WTC11 (cell line): ENCODE results near the gene HOXB3. TPM values are rescaled to one million over a fixed set of nuclear protein-coding genes. Genes with fewer than 3 reads are reported as not detected.

Experiments used
- ATAC-seq: fragments of 200-7000 bp; cut with Tn5 transposase; 2 replicates; pipeline ENCODE4 v1.10.0; 2021; ENCODE audit warnings: mild to moderate bottlenecking, moderate library complexity
- CTCF ChIA-PET: fragments of 300-600 bp; sonication (Branson Sonifier 250); formaldehyde crosslinking; loops from one replicate; lab custom pipeline; 2021; ENCODE audit warnings: antibody characterized with exemption; lab: Charles Lee
- POLR2A ChIA-PET: fragments of 350-600 bp; sonication (Branson Sonifier 250); formaldehyde crosslinking; loops from one replicate; lab custom pipeline; 2021; ENCODE audit warnings: antibody characterized with exemption; lab: Charles Lee
- DNase-seq: peaks from one replicate; pipeline ENCODE4 v3.0.0; 2021; ENCODE audit warnings: low spot score
- H3K27ac Mint-ChIP-seq: 2 replicates; pipeline ENCODE4 v1.8.0; 2021; ENCODE audit warnings: mixed read lengths
- H3K27me3 Mint-ChIP-seq: 2 replicates; pipeline ENCODE4 v1.8.0; 2021; ENCODE audit warnings: low read depth, mild to moderate bottlenecking, moderate library complexity, mixed read lengths
- H3K36me3 Mint-ChIP-seq: 2 replicates; pipeline ENCODE4 v1.8.0; 2021; ENCODE audit warnings: mixed read lengths
- H3K4me1 Mint-ChIP-seq: 2 replicates; pipeline ENCODE4 v1.8.0; 2022; ENCODE audit warnings: mixed read lengths
- H3K4me3 Mint-ChIP-seq: 2 replicates; pipeline ENCODE4 v1.8.0; 2021; ENCODE audit warnings: mild to moderate bottlenecking, moderate library complexity, mixed read lengths
- H3K9me3 Mint-ChIP-seq: 2 replicates; pipeline ENCODE4 v1.8.0; 2021; ENCODE audit warnings: mixed read lengths
- CREM ChIP-seq: sonication (generic); formaldehyde crosslinking; IDR thresholded peaks from 2 replicates; pipeline ENCODE4 v1.8.1; 2022; ENCODE audit warnings: mild to moderate bottlenecking, missing genetic modification reagents, moderate library complexity
- ELF4 ChIP-seq: sonication (generic); formaldehyde crosslinking; IDR thresholded peaks from 2 replicates; pipeline ENCODE4 v1.8.1; 2022; ENCODE audit warnings: low read depth, mild to moderate bottlenecking, moderate library complexity, missing genetic modification reagents
- FOXJ3 ChIP-seq: sonication (generic); formaldehyde crosslinking; IDR thresholded peaks from 2 replicates; pipeline ENCODE4 v1.9.0; 2021; ENCODE audit warnings: missing genetic modification reagents, mild to moderate bottlenecking, borderline replicate concordance
- NR3C1 ChIP-seq: sonication (generic); formaldehyde crosslinking; conservative IDR thresholded peaks from 2 replicates; pipeline ENCODE4 v1.8.1; 2023; ENCODE audit warnings: low read depth, mild to moderate bottlenecking, missing genetic modification reagents
- RORB ChIP-seq: fragments of 250-450 bp; sonication (Bioruptor Pico); IDR thresholded peaks from 2 replicates; pipeline ENCODE4 v1.9.0; 2021; ENCODE audit warnings: mild to moderate bottlenecking
- SMAD3 ChIP-seq: sonication (generic); formaldehyde crosslinking; IDR thresholded peaks from 2 replicates; pipeline ENCODE4 v1.8.0; 2022; ENCODE audit warnings: missing genetic modification reagents, mild to moderate bottlenecking, borderline replicate concordance
- USF2 ChIP-seq: sonication (generic); formaldehyde crosslinking; IDR thresholded peaks from 2 replicates; pipeline ENCODE4 v1.8.1; 2023; ENCODE audit warnings: mild to moderate bottlenecking, missing genetic modification reagents, moderate library complexity
- ZNF138 ChIP-seq: sonication (generic); formaldehyde crosslinking; conservative IDR thresholded peaks from 2 replicates; pipeline ENCODE4 v1.8.1; 2022; ENCODE audit warnings: mild to moderate bottlenecking, moderate library complexity, missing genetic modification reagents
- ZNF416 ChIP-seq: fragments of 250-450 bp; sonication (Bioruptor Pico); IDR thresholded peaks from 2 replicates; pipeline ENCODE4 v1.9.0; 2021; ENCODE audit warnings: mild to moderate bottlenecking, inconsistent platforms
- ZNF532 ChIP-seq: fragments of 250-450 bp; sonication (Bioruptor Pico); IDR thresholded peaks from 2 replicates; pipeline ENCODE4 v1.9.0; 2021; ENCODE audit warnings: mild to moderate bottlenecking, borderline replicate concordance
- ZSCAN18 ChIP-seq: fragments of 250-450 bp; sonication (Bioruptor Pico); IDR thresholded peaks from 2 replicates; pipeline ENCODE4 v2.1.2; 2022; ENCODE audit warnings: mild to moderate bottlenecking, moderate library complexity
- total RNA-seq: library from RNA; stranded (reverse); gene quantifications from 3 replicates; pipeline ENCODE4 v1.2.3, GENCODE V29; 2021
- TF ChIP-seq, protein P1 (sequence below): fragments of 250-450 bp; sonication (Bioruptor Pico); IDR thresholded peaks from 2 replicates; pipeline ENCODE4 v1.9.0; 2021; ENCODE audit warnings: mild to moderate bottlenecking
- TF ChIP-seq, protein P2 (sequence below): fragments of 250-450 bp; sonication (Bioruptor Pico); conservative IDR thresholded peaks from 2 replicates; pipeline ENCODE4 v1.9.0; 2021; ENCODE audit warnings: mild to moderate bottlenecking
- TF ChIP-seq, protein P3 (sequence below): sonication (generic); formaldehyde crosslinking; IDR thresholded peaks from 2 replicates; pipeline ENCODE4 v1.8.1; 2023; ENCODE audit warnings: mild to moderate bottlenecking, missing genetic modification reagents
- TF ChIP-seq, protein P4 (sequence below): sonication (generic); formaldehyde crosslinking; conservative IDR thresholded peaks from 2 replicates; pipeline ENCODE4 v1.8.1; 2022; ENCODE audit warnings: mild to moderate bottlenecking, missing genetic modification reagents
- TF ChIP-seq, protein P5 (sequence below): sonication (generic); formaldehyde crosslinking; IDR thresholded peaks from 2 replicates; pipeline ENCODE4 v1.8.0; 2022; ENCODE audit warnings: mild to moderate bottlenecking, missing genetic modification reagents

HOXB3 gene
- total RNA-seq, 1 experiment from 2014 or later: 0.09 TPM

DNA sequence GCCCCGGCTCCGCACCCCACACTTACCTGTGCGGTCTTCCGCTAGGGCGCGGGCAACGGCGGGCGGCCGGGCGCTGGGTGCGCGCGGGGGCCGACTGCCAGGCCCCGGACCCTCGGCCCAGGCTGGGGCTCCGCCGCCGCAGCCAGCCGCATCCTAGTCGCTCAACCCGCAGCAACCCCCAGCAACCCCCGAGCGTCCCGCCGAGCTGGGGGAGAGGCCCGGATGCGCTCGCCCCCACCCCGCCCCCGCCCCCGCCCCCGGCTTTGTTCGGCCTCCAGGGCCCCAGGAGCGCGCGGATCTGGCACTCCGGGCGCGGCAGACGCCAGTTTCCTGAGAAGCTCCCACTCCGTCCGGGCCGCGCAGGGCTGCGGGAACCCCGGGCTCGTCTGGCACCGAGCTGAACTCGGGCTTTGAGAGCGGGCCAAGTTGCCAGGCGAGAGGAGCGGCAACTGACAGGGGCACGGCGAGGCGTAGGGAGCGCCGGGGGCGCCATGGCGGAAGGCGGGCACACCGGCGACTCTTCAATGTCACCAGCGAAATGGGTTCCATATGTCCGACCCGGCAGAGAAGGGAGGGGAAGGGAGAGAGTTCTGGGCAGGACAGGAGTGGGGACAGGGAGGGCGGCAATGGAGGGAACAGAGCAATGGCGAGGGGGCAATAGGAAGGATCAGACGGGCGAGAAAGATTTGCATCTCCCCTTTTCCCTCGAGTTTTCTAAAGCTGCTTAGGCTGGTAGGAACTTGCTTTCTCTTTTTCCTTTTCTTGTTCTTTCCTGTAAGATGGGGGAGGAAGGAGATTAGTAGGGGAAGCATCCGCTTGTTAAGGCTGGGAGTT, 25.6 kb downstream of the HOXB3 start:
- Mint-ChIP-seq H3K36me3 (no peaks in the 10 kb centered on the region), H3K9me3 (no peaks in the 10 kb centered on the region), H3K27me3 (peaks cover 47% of the 10 kb centered on the region; the same call in 1 of the 2 replicates), H3K27ac (no peak overlapping the region), H3K4me3 (peak overlapping the region; percentile 45), H3K4me1 (peaks cover 32% of the 10 kb centered on the region)
- ChIA-PET CTCF (interaction anchor here (1.0 to 2.3 kb wide), 5 partner anchors 17 to 72 kb away, joined by 3 to 8 read pairs (median 4); no protein-coding TSS in a partner anchor), POLR2A (no interaction called here)
- TF ChIP-seq ZNF532 (CRISPR knock-in tag): no peak
- no peak for TF ChIP-seq NR3C1 (CRISPR knock-in tag)
- no peak for DNase-seq
- peak; percentile 17 for ATAC-seq

GRCh38 chr17:48563867-48564187, 26.2 kb downstream of the HOXB3 start:
- no peaks in the 10 kb centered on the region for H3K9me3 Mint-ChIP-seq
- POLR2A ChIA-PET: interaction anchor here (0.8 kb wide), 1 partner anchor 9 kb away, joined by 3 read pairs; no protein-coding TSS in a partner anchor
- CTCF ChIA-PET: interaction anchor here (0.7 to 2.3 kb wide), 7 partner anchors 17 to 73 kb away, joined by 3 to 8 read pairs (median 4); no protein-coding TSS in a partner anchor
- TF ChIP-seq NR3C1 (CRISPR knock-in tag) (no peak), ELF4 (no peak), CREM (CRISPR knock-in tag) (no peak), ZNF416 (CRISPR knock-in tag) (no peak), FOXJ3 (CRISPR knock-in tag) (no peak)
- TF ChIP-seq, protein P1, sequence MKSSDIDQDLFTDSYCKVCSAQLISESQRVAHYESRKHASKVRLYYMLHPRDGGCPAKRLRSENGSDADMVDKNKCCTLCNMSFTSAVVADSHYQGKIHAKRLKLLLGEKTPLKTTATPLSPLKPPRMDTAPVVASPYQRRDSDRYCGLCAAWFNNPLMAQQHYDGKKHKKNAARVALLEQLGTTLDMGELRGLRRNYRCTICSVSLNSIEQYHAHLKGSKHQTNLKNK (CRISPR knock-in tag): no peak
- TF ChIP-seq, protein P2, sequence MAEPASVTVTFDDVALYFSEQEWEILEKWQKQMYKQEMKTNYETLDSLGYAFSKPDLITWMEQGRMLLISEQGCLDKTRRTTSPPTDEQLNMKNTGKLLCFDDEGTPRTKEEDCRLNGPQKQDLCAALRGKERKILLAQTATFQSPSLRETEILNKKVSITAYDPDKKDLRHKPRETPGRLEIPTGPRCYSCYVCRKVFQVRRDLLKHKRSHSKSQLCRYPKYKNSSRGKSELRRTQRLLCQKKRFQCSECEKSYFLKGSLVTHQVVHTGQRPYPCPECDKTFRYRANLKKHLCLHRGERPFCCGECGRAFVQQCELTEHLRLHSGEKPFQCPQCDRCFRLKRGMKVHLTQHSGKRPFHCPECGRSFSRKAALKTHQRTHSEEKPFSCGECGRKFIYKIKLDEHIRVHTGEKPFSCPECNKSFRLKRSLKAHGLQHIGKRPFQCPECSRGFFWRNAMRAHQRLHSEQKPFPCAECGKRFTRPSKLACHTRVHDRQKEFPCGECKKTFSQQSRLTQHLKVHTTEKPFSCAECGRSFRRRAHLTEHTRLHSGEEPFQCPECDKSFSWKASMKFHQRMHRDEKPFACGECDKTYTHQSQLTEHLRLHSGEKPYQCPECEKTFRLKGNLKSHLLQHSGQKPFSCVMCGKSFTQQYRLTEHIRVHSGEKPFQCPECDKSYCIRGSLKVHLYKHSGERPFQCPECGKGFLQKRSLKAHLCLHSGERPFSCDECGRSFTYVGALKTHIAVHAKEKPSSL (CRISPR knock-in tag): no peak
- TF ChIP-seq, all 79 proteins: peak for 0
- H3K4me1 Mint-ChIP-seq: peaks cover 34% of the 10 kb centered on the region
- peak overlapping the region; percentile 39 for H3K4me3 Mint-ChIP-seq
- H3K27ac Mint-ChIP-seq: no peak overlapping the region
- no peaks in the 10 kb centered on the region for H3K36me3 Mint-ChIP-seq
- DNase-seq (no peak), ATAC-seq (no peak)
- H3K27me3 Mint-ChIP-seq: peaks cover 53% of the 10 kb centered on the region; the same call in 1 of the 2 replicates

GRCh38 chr17:48563385-48563838, 26.6 kb downstream of the HOXB3 start:
- peaks cover 31% of the 10 kb centered on the region for H3K4me1 Mint-ChIP-seq
- no peaks in the 10 kb centered on the region for H3K9me3 Mint-ChIP-seq
- ChIA-PET CTCF (interaction anchor here (0.7 to 2.3 kb wide), 5 partner anchors 19 to 73 kb away, joined by 3 to 8 read pairs (median 4); no protein-coding TSS in a partner anchor), POLR2A (interaction anchor here (0.8 kb wide), 1 partner anchor 9 kb away, joined by 3 read pairs; no protein-coding TSS in a partner anchor)
- H3K27me3 Mint-ChIP-seq: peaks cover 57% of the 10 kb centered on the region; the same call in 1 of the 2 replicates
- H3K36me3 Mint-ChIP-seq: no peaks in the 10 kb centered on the region
- H3K4me3 Mint-ChIP-seq: peak overlapping the region; percentile 39
- ATAC-seq (no peak), DNase-seq (no peak)
- H3K27ac Mint-ChIP-seq: no peak overlapping the region
- TF ChIP-seq, protein P3, sequence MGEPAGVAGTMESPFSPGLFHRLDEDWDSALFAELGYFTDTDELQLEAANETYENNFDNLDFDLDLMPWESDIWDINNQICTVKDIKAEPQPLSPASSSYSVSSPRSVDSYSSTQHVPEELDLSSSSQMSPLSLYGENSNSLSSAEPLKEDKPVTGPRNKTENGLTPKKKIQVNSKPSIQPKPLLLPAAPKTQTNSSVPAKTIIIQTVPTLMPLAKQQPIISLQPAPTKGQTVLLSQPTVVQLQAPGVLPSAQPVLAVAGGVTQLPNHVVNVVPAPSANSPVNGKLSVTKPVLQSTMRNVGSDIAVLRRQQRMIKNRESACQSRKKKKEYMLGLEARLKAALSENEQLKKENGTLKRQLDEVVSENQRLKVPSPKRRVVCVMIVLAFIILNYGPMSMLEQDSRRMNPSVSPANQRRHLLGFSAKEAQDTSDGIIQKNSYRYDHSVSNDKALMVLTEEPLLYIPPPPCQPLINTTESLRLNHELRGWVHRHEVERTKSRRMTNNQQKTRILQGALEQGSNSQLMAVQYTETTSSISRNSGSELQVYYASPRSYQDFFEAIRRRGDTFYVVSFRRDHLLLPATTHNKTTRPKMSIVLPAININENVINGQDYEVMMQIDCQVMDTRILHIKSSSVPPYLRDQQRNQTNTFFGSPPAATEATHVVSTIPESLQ: no peak
- TF ChIP-seq ZSCAN18 (CRISPR knock-in tag): no peak
- TF ChIP-seq RORB: no peak
- TF ChIP-seq, protein P4, sequence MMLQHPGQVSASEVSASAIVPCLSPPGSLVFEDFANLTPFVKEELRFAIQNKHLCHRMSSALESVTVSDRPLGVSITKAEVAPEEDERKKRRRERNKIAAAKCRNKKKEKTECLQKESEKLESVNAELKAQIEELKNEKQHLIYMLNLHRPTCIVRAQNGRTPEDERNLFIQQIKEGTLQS: no peak
- TF ChIP-seq USF2 (CRISPR knock-in tag): no peak
- TF ChIP-seq, protein P5, sequence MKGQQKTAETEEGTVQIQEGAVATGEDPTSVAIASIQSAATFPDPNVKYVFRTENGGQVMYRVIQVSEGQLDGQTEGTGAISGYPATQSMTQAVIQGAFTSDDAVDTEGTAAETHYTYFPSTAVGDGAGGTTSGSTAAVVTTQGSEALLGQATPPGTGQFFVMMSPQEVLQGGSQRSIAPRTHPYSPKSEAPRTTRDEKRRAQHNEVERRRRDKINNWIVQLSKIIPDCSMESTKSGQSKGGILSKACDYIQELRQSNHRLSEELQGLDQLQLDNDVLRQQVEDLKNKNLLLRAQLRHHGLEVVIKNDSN (CRISPR knock-in tag): no peak
- no peak for TF ChIP-seq ZNF138 (CRISPR knock-in tag)
- TF ChIP-seq SMAD3 (CRISPR knock-in tag): no peak
